ENCODE measurements around the gene PLCB3. TPM values are rescaled to one million over a fixed set of nuclear protein-coding genes. Genes with fewer than 3 reads are reported as not detected.

PLCB3 gene

DNA sequence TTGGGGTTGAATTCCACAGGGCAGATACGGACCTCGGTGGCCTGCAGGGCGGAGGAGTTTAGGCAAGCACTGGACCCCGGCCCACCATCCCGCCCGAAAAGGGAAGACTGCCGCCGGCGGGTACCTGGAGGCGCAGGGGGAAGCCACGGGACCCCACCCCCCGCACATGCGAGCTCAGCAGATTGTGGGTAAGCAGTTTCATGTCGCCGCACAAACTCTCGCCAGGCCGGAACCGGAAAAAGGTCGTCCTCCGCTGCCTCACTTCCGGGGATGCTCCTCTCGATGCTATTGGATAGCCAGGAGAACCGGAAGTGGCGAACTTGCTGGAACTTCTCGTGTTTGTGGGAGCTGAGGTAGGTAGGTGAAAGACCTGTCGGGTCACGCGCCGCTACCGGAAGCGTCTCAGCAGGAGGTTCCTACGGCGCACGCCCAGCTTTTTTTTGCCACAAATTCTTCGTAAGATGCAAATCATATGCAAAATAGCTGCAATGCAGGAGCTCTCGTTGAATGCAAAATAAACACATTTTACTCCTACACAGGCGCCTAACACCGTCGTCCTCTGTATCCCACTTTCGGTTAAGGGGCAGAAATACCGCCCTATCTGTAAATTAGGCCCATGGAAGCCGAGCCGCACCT lies 66.1 kb downstream of the PLCB3 start, which contains the start of gene TRMT112:
TRMT112 (minus strand) TSS at position 235 of the 636 bp plus-strand sequence; CDS start at position 202, 33 bp downstream.
- H4K5ac ChIP-seq (ENCODE audit: low read length) = no peak within 1 kb of the TSS
- peak within 1 kb of the TSS; percentile 91 for H3K4me3 ChIP-seq (ENCODE audit: low read length)
- H3K4me1 ChIP-seq (ENCODE audit: control insufficient read depth, low read depth, low read length) = peaks cover 3% of the 10 kb centered on the region
- peaks cover 7% of the 10 kb centered on the region for H3K79me1 ChIP-seq (ENCODE audit: low read length)
- peak within 1 kb of the TSS; percentile 95 for H2BK5ac ChIP-seq (ENCODE audit: low read length)
- peak within 1 kb of the TSS; percentile 89 for H3K4me2 ChIP-seq (ENCODE audit: low read length)
- DNase-seq = peak; percentile 100
- peak within 1 kb of the TSS; percentile 97 for H3K27ac ChIP-seq (ENCODE audit: low read depth, low read length)
- H3K18ac ChIP-seq (ENCODE audit: low read length) = peak within 1 kb of the TSS; percentile 84
- peak within 1 kb of the TSS; percentile 49 for H2BK120ac ChIP-seq (ENCODE audit: low read depth, low read length)
- WGBS (ENCODE audit: extremely low coverage, insufficient coverage, low lambda C conversion rate) = no CpG with 5 or more reads among the region's 43 CpGs
- H4K8ac ChIP-seq (ENCODE audit: low read depth, low read length) = peak within 1 kb of the TSS; percentile 93
- H3K4ac ChIP-seq (ENCODE audit: low read depth, low read length) = peak within 1 kb of the TSS; percentile 83
- peak within 1 kb of the TSS; percentile 96 for H3K56ac ChIP-seq (ENCODE audit: low read length)
- H3K36me3 ChIP-seq (ENCODE audit: control insufficient read depth, insufficient read depth, low read length) = no peaks in the 10 kb centered on the region
- no peaks in the 10 kb centered on the region for H3K27me3 ChIP-seq (ENCODE audit: insufficient read depth, low read length, poor library complexity)
- no peak within 1 kb of the TSS for H2BK15ac ChIP-seq (replicated peaks; ENCODE audit: low read depth)
- peak within 1 kb of the TSS; percentile 93 for H3K9ac ChIP-seq (ENCODE audit: low read length)
- peaks cover 4% of the 10 kb centered on the region for H3K79me2 ChIP-seq (ENCODE audit: control insufficient read depth, insufficient read depth, low read length)
- H2AK5ac ChIP-seq (ENCODE audit: low read length) = peak within 1 kb of the TSS; percentile 24
- H3K23ac ChIP-seq (ENCODE audit: low read length) = peak within 1 kb of the TSS; percentile 83

DNA sequence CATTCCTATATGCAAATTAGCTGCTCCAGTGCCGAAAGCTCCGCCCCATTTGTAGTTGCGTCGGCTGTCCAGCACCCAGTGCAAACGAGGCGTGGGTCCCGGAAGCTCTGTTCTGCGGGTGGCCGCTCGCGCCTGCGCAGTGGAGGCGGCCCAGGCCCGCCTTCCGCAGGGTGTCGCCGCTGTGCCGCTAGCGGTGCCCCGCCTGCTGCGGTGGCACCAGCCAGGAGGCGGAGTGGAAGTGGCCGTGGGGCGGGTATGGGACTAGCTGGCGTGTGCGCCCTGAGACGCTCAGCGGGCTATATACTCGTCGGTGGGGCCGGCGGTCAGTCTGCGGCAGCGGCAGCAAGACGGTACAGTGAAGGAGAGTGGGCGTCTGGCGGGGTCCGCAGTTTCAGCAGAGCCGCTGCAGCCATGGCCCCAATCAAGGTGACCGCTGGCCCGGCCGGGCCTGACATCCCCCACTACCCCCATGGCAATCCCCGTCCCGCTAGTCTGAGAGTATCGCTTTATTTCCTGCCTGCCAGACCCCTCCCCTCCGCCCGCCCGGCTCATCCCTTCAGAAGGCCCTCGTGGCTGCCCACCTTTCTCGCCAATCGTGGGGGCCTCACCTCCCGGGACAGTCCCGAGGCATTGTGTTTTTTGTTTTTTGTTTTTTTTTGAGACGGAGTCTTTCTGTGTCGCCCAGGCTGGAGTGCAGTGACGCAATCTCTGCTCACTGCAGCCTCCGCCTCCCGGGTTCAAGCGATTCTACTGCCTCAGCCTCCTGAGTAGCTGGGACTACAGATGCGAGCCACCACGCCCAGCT lies 66.8 kb downstream of the PLCB3 start, which contains the start of gene PRDX5:
PRDX5 (plus strand) TSS at position 161 of the 805 bp plus-strand sequence; CDS start at position 256, 95 bp downstream.
- H3K79me1 ChIP-seq (ENCODE audit: low read length) = peaks cover 7% of the 10 kb centered on the region

More for the DNA sequence above, 66.8 kb downstream of the PLCB3 start, which contains the start of gene PRDX5:
- H3K18ac ChIP-seq (ENCODE audit: low read length) = peak within 1 kb of the TSS; percentile 84
- peak within 1 kb of the TSS; percentile 83 for H3K23ac ChIP-seq (ENCODE audit: low read length)
- H2AK5ac ChIP-seq (ENCODE audit: low read length) = peak within 1 kb of the TSS; percentile 24
- peak within 1 kb of the TSS; percentile 93 for H4K8ac ChIP-seq (ENCODE audit: low read depth, low read length)
- H3K79me2 ChIP-seq (ENCODE audit: control insufficient read depth, insufficient read depth, low read length) = peaks cover 4% of the 10 kb centered on the region
- H3K36me3 ChIP-seq (ENCODE audit: control insufficient read depth, insufficient read depth, low read length) = no peaks in the 10 kb centered on the region
- H3K4me1 ChIP-seq (ENCODE audit: control insufficient read depth, low read depth, low read length) = peaks cover 3% of the 10 kb centered on the region
- H3K27ac ChIP-seq (ENCODE audit: low read depth, low read length) = peak within 1 kb of the TSS; percentile 97
- no peak within 1 kb of the TSS for H4K5ac ChIP-seq (ENCODE audit: low read length)
- peak; percentile 97 for DNase-seq
- H2BK15ac ChIP-seq (replicated peaks; ENCODE audit: low read depth) = peak within 1 kb of the TSS; percentile 3
- H3K4ac ChIP-seq (ENCODE audit: low read depth, low read length) = peak within 1 kb of the TSS; percentile 83
- WGBS (ENCODE audit: extremely low coverage, insufficient coverage, low lambda C conversion rate) = no CpG with 5 or more reads among the region's 61 CpGs
- H3K9ac ChIP-seq (ENCODE audit: low read length) = peak within 1 kb of the TSS; percentile 93
- H3K56ac ChIP-seq (ENCODE audit: low read length) = peak within 1 kb of the TSS; percentile 96
- H3K4me2 ChIP-seq (ENCODE audit: low read length) = peak within 1 kb of the TSS; percentile 89
- peak within 1 kb of the TSS; percentile 49 for H2BK120ac ChIP-seq (ENCODE audit: low read depth, low read length)
- H2BK5ac ChIP-seq (ENCODE audit: low read length) = peak within 1 kb of the TSS; percentile 95
- H3K4me3 ChIP-seq (ENCODE audit: low read length) = peak within 1 kb of the TSS; percentile 91
- H3K27me3 ChIP-seq (ENCODE audit: insufficient read depth, low read length, poor library complexity) = no peaks in the 10 kb centered on the region

Small RNAs within 50 kb of the gene (small RNA-seq; reads per million reads assigned to genes)
- not detected for gene RF00019 (ENCODE audit: insufficient read depth)
